ENCODE results near the gene TLR6. TPM values are rescaled to one million over a fixed set of nuclear protein-coding genes. Genes with fewer than 3 reads are reported as not detected.
A peak's percentile ranks its signal among the peaks of the same experiment; 100 is the strongest.
"Not testable (repeated sequence)": the region's sequence is repeated elsewhere in the genome, so short reads cannot be mapped to it uniquely, and the experiment has no call there.

The TLR6 gene
- total and polyA plus RNA-seq, 7 experiments from 2014 or later: 1.00 to 8.8 (median 1.9) TPM; not detected in 2

DNA sequence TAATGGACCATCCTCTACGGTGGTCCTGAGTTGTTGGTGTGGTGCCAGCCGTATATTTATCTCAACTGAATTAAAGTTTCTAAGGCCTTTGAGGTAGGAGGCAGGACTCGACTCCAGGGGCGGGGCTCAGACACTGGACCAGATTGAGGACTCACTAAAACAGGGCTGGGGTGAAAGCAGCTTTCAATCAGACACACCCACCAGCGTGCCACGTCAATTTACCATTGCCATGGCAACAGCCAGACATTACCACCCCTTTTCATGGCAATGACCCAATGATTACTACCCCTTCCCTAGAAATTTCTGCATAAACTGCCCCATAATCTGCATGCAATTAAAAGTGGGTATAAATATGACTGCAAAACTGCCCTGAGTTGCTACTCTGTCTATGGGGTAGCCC is 45.3 kb downstream of the TLR6 start:
- no peak for DNase-seq
- Histone ChIP-seq H3K27me3 (ENCODE audit: control insufficient read depth in 2 of 2, insufficient read depth in 2 of 2, low read length in 2 of 2) (no peaks in the 10 kb centered on the region), H3K4me3 (ENCODE audit: low read length) (no peak overlapping the region), H3K4me1 (ENCODE audit: control insufficient read depth in 2 of 2, insufficient read depth in 2 of 2, low read length in 2 of 2) (no peaks in the 10 kb centered on the region), H3K9me3 (ENCODE audit: control insufficient read depth in 2 of 3, low read length in 3 of 3) (no peaks in the 10 kb centered on the region), H3K36me3 (ENCODE audit: control insufficient read depth in 2 of 3, insufficient read depth in 3 of 3, low read length in 3 of 3) (no peaks in the 10 kb centered on the region), H3K27ac (ENCODE audit: low read depth, low read length) (no peak overlapping the region)
- peaks cover 0 to 10% (median 0%) of the 10 kb centered on the region in 7 donors for H3K4me1 Mint-ChIP-seq
- intact Hi-C loops (cut with micrococcal nuclease): no loop called here
- H3K27ac Mint-ChIP-seq: no peak overlapping the region
- ATAC-seq: no peak
- H3K4me3 Mint-ChIP-seq: no peak overlapping the region
- H3K36me3 Mint-ChIP-seq: peaks cover 0 to 23% (median 5%) of the 10 kb centered on the region in 5 donors
- CTCF ChIA-PET: no interaction called here
- peaks cover 0 to 5% (median 0%) of the 10 kb centered on the region in 5 donors for H3K27me3 Mint-ChIP-seq
- H3K9me3 Mint-ChIP-seq: peaks cover 6 to 26% (median 14%) of the 10 kb centered on the region in 11 donors
- POLR2A ChIA-PET: interaction anchor here (0.7 kb wide), 1 partner anchor 889 kb away, joined by 5 read pairs; no protein-coding TSS in a partner anchor

DNA sequence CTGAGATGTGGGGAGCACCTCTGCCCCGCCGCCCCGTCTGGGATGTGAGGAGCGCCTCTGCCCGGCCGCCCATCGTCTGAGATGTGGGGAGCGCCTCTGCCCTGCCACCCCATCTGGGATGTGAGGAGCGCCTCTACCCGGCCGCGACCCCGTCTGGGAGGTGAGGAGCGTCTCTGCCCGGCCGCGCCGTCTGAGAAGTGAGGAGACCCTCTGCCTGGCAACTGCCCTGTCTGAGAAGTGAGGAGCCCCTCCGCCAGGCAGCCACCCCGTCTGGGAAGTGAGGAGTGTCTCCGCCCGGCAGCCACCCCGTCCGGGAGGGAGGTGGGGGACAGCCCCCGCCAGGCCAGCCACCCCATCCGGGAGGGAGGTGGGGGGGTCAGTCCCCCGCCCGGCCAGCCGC is 49.2 kb downstream of the TLR6 start:
- H3K4me3 Mint-ChIP-seq; POLR2A ChIA-PET; DNase-seq; CTCF ChIA-PET; H3K9me3 ChIP-seq (ENCODE audit: control insufficient read depth in 2 of 3, low read length in 3 of 3); H3K36me3 ChIP-seq (ENCODE audit: control insufficient read depth in 2 of 3, insufficient read depth in 3 of 3, low read length in 3 of 3); H3K4me3 ChIP-seq (ENCODE audit: low read length); intact Hi-C loops (cut with micrococcal nuclease); H3K27me3 ChIP-seq (ENCODE audit: control insufficient read depth in 2 of 2, insufficient read depth in 2 of 2, low read length in 2 of 2); H3K27ac Mint-ChIP-seq; H3K27ac ChIP-seq (ENCODE audit: low read depth, low read length); ATAC-seq; H3K27me3 Mint-ChIP-seq: not testable (repeated sequence)
- H3K4me1 ChIP-seq (ENCODE audit: control insufficient read depth in 2 of 2, insufficient read depth in 2 of 2, low read length in 2 of 2): peaks cover 8 to 12% of the 10 kb centered on the region in 2 donors
- Mint-ChIP-seq H3K4me1 (peaks cover 21 to 36% (median 34%) of the 10 kb centered on the region in 7 donors), H3K36me3 (peaks cover 9 to 19% (median 11%) of the 10 kb centered on the region in 5 donors), H3K9me3 (peaks cover 3 to 17% (median 9%) of the 10 kb centered on the region in 11 donors)

DNA sequence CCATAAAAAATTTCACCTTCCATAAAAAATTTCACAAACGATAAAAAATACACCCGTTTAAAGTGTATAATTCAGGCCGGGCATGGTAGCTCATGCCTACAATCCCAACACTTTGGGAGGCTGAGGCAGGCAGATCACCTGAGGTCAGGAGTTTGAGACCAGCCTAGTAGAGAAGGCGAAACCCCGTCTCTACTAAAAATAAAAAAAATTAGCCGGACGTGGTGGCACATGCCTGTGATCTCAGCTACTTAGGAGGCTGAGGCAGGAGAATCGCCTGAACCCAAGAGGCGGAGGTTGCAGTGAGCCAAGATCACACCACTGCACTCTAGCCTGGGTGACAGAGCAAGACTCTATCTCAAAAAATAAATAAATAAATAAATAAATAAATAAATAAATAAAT is 50.4 kb downstream of the TLR6 start:
- peak overlapping the region in 9 of 10 donors; percentile 25 to 94 (median 90) for H3K4me3 Mint-ChIP-seq
- ATAC-seq; DNase-seq; POLR2A ChIA-PET; H3K27me3 Mint-ChIP-seq; H3K27me3 ChIP-seq (ENCODE audit: control insufficient read depth in 2 of 2, insufficient read depth in 2 of 2, low read length in 2 of 2); intact Hi-C loops (cut with micrococcal nuclease): not testable (repeated sequence)
- Histone ChIP-seq H3K4me3 (ENCODE audit: low read length) (peak overlapping the region; percentile 51), H3K27ac (ENCODE audit: low read depth, low read length) (peak overlapping the region; percentile 61), H3K4me1 (ENCODE audit: control insufficient read depth in 2 of 2, insufficient read depth in 2 of 2, low read length in 2 of 2) (peaks cover 8 to 12% of the 10 kb centered on the region in 2 donors), H3K9me3 (ENCODE audit: control insufficient read depth in 2 of 3, low read length in 3 of 3) (peaks cover 0 to 19% (median 0%) of the 10 kb centered on the region in 3 experiments), H3K36me3 (ENCODE audit: control insufficient read depth in 2 of 3, insufficient read depth in 3 of 3, low read length in 3 of 3) (peaks cover 0 to 15% (median 0%) of the 10 kb centered on the region in 3 experiments)
- CTCF ChIA-PET: interaction anchor here (3.0 kb wide), 1 partner anchor 25 kb away, joined by 22 read pairs; the partner anchor contains the start of gene TLR10
- peaks cover 27 to 41% (median 39%) of the 10 kb centered on the region in 7 donors for H3K4me1 Mint-ChIP-seq
- H3K36me3 Mint-ChIP-seq: peaks cover 14 to 30% (median 22%) of the 10 kb centered on the region in 5 donors
- peak overlapping the region in 5 of 9 donors; percentile 62 to 99 (median 94) for H3K27ac Mint-ChIP-seq
- H3K9me3 Mint-ChIP-seq: peaks cover 6 to 28% (median 13%) of the 10 kb centered on the region in 11 donors

DNA sequence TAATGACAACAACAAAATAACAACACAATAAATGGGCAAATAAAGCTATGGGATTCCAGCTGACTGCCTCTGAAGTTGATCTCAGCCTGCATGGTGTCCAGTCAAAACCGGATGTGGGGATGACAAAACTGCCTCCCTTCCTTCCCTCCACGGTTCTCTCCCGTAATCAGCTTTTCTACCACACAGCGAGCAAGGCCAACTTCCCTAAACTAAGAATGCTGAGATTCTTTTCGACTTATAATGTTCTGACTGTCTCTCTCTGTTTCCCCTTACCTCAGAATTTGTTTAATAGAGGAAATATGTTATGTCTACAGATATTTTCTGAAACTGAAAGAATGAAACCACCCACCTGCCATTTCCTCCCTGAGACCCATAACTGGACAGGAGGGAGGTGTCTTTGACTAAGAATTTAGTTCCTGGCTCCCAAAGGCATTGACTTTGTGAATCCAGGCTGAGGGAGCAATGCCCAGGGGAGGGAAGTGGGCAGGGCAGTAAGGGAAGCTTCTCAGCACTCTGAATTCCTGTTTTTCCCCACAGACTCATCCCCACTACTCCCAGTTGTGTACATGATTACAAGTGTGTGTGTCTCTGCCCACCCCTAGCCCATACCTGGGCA is 51.0 kb downstream of the TLR6 start:
- peak overlapping the region; percentile 87 to 95 (median 90) for H3K4me3 Mint-ChIP-seq
- intact Hi-C loops (cut with micrococcal nuclease): loop anchor here in 1 of 2 donors (2.0 kb wide), 2 partner anchors 15 to 673 kb away; no protein-coding TSS in a partner anchor
- H3K27ac ChIP-seq (ENCODE audit: low read depth, low read length): peak overlapping the region; percentile 61
- H3K27ac Mint-ChIP-seq: peak overlapping the region; percentile 87 to 99 (median 94)
- POLR2A ChIA-PET: interaction anchor here (0.6 to 1.7 kb wide), 6 partner anchors 8 to 572 kb away, joined by 3 to 7 read pairs (median 4); no protein-coding TSS in a partner anchor
- H3K27me3 Mint-ChIP-seq: peaks cover 0 to 2% (median 0%) of the 10 kb centered on the region in 5 donors
- peak overlapping the region; percentile 51 for H3K4me3 ChIP-seq (ENCODE audit: low read length)
- peaks cover 8 to 12% of the 10 kb centered on the region in 2 donors for H3K4me1 ChIP-seq (ENCODE audit: control insufficient read depth in 2 of 2, insufficient read depth in 2 of 2, low read length in 2 of 2)
- peaks cover 27 to 46% (median 39%) of the 10 kb centered on the region in 7 donors for H3K4me1 Mint-ChIP-seq
- DNase-seq (peak in 2 of 9 donors; percentile 1 to 9), ATAC-seq (peak; percentile 49)
- no peaks in the 10 kb centered on the region for H3K27me3 ChIP-seq (ENCODE audit: control insufficient read depth in 2 of 2, insufficient read depth in 2 of 2, low read length in 2 of 2)
- H3K36me3 ChIP-seq (ENCODE audit: control insufficient read depth in 2 of 3, insufficient read depth in 3 of 3, low read length in 3 of 3): peaks cover 0 to 21% (median 0%) of the 10 kb centered on the region in 3 experiments
- peaks cover 8 to 34% (median 17%) of the 10 kb centered on the region in 11 donors for H3K9me3 Mint-ChIP-seq
- H3K36me3 Mint-ChIP-seq: peaks cover 19 to 36% (median 28%) of the 10 kb centered on the region in 5 donors
- CTCF ChIA-PET: interaction anchor here (0.6 to 3.1 kb wide), 7 partner anchors 18 to 735 kb away, joined by 3 to 41 read pairs (median 4); partner anchors contain the start of gene TLR10
- H3K9me3 ChIP-seq (ENCODE audit: control insufficient read depth in 2 of 3, low read length in 3 of 3): peaks cover 0 to 25% (median 0%) of the 10 kb centered on the region in 3 experiments

DNA sequence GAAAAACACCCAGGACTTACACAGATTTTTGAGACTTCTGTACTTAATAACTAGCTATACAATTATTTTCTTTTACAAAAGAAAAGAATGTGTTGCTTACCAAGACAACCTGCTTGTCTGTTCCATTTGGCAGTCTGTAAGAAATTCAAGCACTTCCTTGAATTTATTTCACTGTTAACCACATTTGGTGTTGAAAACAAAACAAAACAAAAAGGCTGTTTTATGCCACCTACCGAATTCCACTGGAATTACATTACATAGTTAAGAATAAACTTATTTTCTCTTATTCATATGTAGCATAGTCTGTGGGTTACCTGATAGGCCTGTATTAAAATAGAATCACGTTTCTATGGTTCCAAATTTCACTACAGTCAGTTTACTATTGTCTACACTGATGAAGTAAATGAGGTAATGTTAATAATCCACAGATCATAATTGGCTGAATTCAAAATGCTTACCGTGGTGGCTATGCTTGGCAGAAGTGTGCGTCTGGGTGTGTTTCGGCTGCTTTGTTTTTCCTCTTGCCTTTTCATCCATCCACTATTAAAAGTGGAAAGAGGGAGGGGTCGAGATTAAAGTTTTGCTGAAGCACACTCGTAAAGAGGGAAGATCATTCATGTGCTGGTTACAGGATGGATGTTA is 51.8 kb downstream of the TLR6 start, which contains the start of gene TLR1:
Gene TLR1, minus strand, starts transcription at position 138 of the 642 bp plus-strand sequence. CDS start 5,960 bp downstream, outside the sequence.
- H3K4me1 Mint-ChIP-seq: peaks cover 27 to 46% (median 39%) of the 10 kb centered on the region in 7 donors
- POLR2A ChIA-PET: interaction anchor here (0.6 to 1.7 kb wide), 8 partner anchors 9 to 571 kb away, joined by 3 to 7 read pairs (median 5); no protein-coding TSS in a partner anchor

More for the DNA sequence above, 51.8 kb downstream of the TLR6 start, which contains the start of gene TLR1:
- H3K27me3 ChIP-seq (ENCODE audit: control insufficient read depth in 2 of 2, insufficient read depth in 2 of 2, low read length in 2 of 2): no peaks in the 10 kb centered on the region
- H3K36me3 ChIP-seq (ENCODE audit: control insufficient read depth in 2 of 3, insufficient read depth in 3 of 3, low read length in 3 of 3): peaks cover 0 to 30% (median 4%) of the 10 kb centered on the region in 3 experiments
- peaks cover 0 to 34% (median under 1%) of the 10 kb centered on the region in 3 experiments for H3K9me3 ChIP-seq (ENCODE audit: control insufficient read depth in 2 of 3, low read length in 3 of 3)
- CTCF ChIA-PET: interaction anchor here (0.6 to 3.1 kb wide), 18 partner anchors 12 to 1001 kb away, joined by 3 to 41 read pairs (median 4); partner anchors contain the start of gene TLR10
- peak within 1 kb of the TSS; percentile 87 to 95 (median 90) for H3K4me3 Mint-ChIP-seq
- peaks cover 0 to 2% (median 0%) of the 10 kb centered on the region in 5 donors for H3K27me3 Mint-ChIP-seq
- peak; percentile 88 for ATAC-seq
- peak within 1 kb of the TSS; percentile 51 for H3K4me3 ChIP-seq (ENCODE audit: low read length)
- H3K9me3 Mint-ChIP-seq: peaks cover 13 to 43% (median 26%) of the 10 kb centered on the region in 11 donors
- H3K27ac Mint-ChIP-seq: peak within 1 kb of the TSS; percentile 87 to 99 (median 94)
- H3K36me3 Mint-ChIP-seq: peaks cover 26 to 45% (median 36%) of the 10 kb centered on the region in 5 donors
- peak within 1 kb of the TSS; percentile 61 for H3K27ac ChIP-seq (ENCODE audit: low read depth, low read length)
- peaks cover 8 to 12% of the 10 kb centered on the region in 2 donors for H3K4me1 ChIP-seq (ENCODE audit: control insufficient read depth in 2 of 2, insufficient read depth in 2 of 2, low read length in 2 of 2)
- peak in 7 of 9 donors; percentile 50 to 76 (median 65) for DNase-seq
- intact Hi-C loops (cut with micrococcal nuclease): loop anchor here (1.0 to 2.0 kb wide), 9 partner anchors 16 to 742 kb away; partner anchors contain the start of genes TLR6 (in 2 of the 2) and WDR19 (in 1 of the 2)

All from naive thymus-derived CD4-positive, alpha-beta T cell (primary cell).